GM21390 (cell line): Measurements from ENCODE around the gene PIGU.

Source experiments
- ATAC-seq: cut with Tn5 transposase; IDR thresholded peaks from one replicate; pipeline ENCODE4 v1.9.1; 2021; ENCODE audit not compliant: unreplicated experiment

PIGU gene

DNA sequence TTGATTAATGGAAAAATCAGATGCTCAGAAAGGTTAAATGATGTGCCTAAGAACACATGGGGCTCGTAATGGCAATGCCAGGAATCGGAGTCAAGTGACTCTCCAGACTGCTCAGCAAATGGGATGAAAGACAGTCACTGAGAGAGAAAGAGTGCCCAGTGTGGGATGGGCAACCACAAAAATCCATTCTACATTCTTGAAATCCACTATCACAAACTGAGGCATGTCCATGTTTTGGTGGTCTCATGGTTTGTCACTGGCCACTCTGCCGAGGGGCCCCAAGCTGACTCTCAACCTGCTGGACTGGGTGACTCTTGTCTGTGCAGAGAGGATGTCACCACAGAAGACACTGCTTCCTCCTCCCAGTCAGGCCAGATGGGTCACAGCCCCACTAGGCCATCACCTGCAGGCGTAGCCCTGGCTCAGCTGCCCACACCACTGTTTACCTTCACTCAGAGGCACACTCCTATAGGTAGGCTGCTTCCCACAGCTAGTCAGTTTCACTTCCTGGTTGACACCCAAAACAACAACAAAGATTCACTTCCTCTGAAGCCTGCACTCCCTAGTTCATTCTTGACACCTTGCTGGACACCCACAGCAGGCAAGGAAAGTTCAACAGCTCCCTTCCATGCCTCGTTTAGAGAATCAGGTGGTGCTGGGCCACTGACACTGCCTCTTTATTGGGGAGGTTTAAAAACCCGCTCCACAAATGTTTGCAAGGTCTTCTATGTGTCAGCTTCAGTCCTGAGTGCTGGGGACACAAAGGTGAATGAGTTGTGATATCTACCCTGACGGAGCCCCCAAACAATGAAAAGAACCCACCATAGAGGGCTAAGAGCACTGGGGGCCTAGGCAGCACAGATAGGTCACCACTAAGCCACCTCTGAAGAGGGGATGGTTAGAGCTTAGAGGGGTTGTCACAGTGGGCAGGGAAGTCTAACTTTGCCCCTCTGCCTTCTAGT lies 96.6 kb downstream of the PIGU start:
- peak; percentile 70 for ATAC-seq

DNA sequence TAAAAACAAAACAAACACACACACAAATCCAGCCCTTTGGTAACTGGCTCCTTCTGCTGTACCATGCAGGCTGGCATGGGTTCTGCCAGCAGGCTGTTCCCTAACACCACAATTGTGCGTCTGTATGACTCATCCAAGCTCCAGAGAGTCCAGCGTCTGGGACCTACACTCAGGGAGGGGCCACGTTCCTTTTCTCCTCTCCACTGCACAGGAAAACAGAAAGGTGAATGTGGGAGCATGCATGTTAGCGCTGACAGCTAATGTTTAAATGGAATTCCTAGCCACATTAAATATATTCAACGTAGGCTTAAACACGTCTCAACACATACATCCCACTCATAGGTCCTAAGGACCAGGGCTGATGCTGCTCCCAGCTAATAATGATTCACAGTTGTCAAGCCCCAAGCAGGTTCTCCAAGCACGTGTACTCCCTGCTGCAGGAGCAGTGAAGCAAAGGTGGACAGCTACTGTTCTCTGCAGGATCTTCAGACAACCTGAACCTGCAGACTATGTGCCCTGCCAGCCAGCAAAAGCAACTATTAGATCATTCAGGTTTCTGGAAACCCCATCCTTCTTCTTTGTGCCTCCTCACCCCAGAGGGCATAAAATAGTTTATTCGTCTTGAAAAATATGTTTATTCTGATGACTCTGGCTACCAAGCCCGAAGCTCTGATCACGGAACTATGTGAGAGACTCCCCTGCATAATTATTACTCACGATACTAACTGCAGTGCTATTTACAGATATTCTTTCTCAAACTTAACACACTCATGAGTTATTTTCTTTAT lies 97.5 kb downstream of the PIGU start:
- ATAC-seq, result no peak

DNA sequence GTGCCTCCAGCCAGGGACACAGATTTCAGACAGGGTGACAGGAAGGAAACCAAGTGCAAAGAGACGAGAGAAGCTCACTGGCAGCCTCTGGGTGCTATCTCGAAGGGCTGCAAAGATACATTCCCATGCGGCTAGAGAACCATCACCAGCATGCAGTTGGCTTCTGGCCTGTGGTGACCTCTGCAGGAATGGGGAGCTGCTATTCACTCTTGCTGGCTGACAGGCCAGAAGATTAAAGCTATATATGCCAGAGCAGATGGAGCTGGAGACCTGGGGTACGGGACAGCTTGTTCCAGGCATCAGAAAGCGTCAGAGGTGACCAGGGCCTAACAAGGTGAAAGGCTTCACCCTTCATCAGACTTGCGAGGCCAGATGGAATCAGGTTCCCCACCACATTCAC lies 98.4 kb downstream of the PIGU start:
- no peak for ATAC-seq

DNA sequence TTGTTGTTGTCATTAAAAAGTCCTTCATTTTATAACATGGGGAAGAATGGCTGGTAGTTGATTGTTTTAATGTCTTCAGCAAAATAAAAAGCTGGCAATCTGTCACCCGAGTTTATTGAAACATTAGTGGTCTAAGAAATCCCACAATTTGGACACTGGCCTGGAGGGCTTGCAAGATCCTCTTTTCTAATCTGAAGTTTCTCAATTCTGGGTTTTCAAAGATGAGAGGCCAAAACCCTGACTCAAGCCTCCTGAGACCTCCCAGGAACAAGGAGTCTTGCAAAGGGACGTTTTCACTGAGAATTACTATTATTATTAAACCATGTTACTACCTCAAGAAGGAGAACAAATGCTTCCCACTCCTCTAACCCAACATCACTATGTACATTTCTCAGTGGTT lies 98.9 kb downstream of the PIGU start:
- no peak for ATAC-seq

DNA sequence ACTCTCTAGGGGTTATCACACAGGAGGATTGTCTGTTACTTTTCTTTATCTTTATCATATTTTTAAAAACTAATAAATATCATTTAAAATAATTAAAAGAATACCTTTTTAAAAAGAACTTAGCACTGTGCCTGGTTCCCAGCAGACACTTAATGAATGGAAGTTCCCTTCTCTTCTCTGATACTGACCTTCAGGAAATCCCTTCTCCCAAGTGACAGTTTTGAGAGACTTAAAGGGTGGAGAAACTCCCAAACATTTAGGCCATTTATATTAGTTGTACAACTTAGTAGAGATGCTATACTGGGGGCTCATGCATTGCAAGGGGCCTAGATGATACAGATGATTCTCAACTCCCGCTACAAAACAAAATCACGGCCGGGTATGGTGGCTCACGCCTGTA lies 99.8 kb downstream of the PIGU start:
- ATAC-seq, result no peak

DNA sequence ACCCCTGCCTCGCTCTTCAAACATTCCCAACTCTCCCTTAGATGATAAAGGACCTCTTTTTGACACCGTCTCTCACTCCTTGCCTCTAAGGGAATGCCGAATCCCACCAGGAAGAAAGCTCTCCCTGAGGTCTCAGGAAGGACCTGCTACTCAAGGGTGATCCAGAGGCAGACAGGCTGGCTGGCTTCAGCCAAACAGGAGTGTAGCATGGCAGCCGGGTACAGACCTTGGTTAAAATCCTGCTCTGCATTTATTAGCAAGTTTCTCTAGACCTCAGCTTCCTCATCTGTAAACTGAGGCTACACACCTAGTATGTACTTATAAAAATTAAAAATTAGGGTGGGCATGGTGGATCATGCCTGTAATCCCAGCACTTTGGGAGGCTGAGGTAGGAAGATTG lies 101.1 kb downstream of the PIGU start:
- no peak for ATAC-seq

DNA sequence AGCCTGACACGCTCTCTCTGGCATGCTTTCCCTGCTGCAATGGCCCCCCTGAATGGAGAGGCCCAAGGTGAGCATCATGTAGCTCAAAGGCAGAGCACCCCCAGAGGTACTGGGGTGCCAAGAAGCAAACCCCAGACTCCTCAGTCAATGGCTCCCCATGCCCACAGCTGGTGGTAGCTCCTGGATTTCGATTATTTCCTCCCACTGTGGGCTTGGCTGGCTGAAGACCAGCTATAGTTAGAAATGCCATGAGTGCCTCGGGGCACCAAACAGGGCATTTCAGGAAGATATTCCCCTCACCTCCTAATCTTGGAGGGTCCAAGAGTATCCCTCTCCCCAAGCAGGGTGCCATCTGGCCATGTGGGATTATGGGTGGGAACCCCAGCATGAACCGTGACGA lies 101.6 kb downstream of the PIGU start:
- no peak for ATAC-seq

DNA sequence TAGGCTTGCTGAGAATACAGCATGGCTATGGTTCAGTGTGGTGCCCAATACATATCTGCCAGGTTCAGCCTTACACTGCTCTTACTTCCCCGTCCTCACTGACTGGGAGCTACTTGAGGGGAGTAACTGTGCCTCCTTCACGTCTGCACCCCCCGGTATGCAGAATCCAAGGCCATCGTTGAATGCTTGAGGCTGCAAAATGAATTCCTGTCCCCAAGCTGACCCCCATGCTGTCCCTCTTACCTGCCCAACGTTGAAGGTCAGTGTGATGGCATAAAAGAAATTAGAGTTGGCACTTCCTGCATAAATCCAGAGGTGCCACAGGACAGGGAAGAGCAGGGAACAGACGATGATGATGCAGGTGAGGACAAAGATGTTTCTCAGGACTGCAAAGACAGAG lies 102.0 kb downstream of the PIGU start:
- ATAC-seq, result no peak

DNA sequence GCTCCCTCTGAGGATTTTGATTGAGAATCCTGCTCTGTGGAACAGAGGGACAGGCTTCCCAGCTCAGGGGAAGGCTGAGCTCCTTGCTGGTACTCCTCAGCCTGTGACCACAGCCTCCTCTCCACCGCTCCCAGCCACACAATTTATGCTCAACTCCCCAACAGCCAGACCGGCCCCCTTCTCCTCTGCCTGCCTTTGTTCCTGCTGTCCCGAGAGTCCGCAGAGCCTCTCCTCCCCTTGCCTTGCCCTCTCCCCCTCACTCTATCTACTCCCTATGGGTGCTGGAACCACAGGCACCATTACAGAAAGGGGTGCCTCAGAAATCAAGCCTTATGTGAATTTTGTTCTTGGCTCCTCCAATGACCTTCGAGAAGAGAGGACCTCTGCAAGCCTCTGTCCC lies 102.5 kb downstream of the PIGU start:
- ATAC-seq, result no peak

DNA sequence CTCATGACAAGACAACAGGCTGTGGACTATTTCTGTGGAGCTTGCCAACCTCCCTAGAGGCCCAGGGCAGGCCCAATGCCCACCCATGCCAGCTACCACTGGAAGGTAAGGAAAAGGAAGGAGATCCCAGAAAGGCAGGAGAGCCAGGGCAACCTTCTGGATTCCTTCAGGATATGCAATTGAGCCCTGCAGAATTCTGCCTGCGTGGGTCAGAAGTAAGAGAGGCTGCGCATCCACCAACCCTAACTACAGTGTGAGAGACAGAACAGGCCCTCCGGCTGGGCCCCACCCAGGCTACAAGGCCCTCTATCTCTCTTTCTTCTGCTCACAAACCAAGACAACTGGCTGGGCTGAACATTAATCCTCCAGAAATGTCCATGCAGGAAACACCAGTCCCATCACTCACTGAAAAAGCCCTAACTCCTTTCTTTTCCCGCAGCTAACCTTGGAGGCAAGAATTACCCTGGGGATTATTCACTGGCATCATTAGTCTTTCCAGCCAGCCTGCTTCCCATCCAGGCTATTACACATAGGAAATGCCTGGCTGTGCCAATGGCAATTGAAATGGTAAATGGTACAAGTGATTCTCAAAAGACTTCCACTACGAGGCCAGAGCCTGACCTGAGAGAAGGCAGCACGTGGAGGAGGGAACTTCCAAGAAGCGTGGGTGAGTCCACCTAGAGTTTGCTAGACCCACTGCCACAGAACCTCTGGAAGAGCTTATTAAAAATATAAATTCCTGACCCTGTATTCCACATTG lies 103.2 kb downstream of the PIGU start:
- no peak for ATAC-seq

DNA sequence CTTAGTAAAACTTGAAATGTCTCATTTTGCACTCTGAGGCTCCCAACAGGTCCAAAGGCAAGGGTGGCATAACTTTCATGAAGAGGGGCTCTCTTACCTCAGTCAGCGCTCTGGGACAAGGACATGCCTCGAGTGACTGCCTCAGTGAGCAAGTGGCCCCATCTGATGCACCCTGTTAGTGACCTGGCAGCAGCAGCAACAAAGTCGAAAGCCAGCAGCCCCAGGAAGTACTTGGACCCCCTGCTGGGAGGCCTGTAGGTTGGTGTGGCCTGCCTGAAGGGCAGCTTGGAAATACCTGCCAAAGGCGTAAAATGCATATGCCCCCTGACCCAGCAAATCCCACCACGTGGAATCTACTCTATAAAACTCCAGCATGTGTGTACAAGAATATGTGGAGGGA lies 105.1 kb downstream of the PIGU start:
- no peak for ATAC-seq

DNA sequence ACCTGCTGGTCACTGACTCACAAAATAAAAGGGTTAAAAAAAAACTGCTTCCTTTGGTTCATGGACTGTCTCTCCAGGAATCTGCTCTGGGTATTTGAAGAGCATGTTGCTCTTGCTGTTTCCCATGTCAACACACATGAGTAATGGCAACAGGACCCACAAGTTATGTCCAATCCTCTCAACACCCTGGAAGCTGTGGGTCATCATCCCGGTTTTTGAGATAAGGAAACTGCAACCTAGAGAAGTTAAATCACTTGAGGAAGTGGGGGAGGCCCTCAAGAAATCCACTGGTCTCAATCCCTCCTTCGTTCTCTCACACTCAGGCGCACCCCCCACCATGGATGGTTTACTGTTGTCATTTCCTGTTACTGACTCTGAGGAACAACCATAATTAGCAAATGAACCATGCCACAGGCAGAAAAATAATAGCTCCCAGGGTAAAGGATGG lies 106.0 kb downstream of the PIGU start:
- ATAC-seq, result no peak

DNA sequence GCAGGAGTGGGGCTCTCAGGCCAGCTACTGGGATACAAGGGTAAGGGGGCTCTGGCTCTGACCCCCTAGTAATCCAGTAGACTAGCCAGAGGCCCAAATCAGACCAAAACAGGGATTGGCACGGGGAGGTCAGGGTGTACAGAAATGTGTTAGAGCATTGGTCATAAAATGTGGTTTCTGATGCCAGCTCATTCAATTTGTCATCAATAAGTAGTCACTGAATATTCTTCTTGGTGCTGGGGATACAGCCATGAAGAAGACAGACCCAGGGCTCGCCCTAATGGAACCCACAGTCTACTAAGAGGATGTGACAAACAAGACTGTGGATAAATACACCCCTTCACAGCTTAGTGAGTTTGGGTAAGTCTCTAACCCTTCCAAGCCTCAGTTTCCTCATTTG lies 107.3 kb downstream of the PIGU start:
- ATAC-seq, result no peak

DNA sequence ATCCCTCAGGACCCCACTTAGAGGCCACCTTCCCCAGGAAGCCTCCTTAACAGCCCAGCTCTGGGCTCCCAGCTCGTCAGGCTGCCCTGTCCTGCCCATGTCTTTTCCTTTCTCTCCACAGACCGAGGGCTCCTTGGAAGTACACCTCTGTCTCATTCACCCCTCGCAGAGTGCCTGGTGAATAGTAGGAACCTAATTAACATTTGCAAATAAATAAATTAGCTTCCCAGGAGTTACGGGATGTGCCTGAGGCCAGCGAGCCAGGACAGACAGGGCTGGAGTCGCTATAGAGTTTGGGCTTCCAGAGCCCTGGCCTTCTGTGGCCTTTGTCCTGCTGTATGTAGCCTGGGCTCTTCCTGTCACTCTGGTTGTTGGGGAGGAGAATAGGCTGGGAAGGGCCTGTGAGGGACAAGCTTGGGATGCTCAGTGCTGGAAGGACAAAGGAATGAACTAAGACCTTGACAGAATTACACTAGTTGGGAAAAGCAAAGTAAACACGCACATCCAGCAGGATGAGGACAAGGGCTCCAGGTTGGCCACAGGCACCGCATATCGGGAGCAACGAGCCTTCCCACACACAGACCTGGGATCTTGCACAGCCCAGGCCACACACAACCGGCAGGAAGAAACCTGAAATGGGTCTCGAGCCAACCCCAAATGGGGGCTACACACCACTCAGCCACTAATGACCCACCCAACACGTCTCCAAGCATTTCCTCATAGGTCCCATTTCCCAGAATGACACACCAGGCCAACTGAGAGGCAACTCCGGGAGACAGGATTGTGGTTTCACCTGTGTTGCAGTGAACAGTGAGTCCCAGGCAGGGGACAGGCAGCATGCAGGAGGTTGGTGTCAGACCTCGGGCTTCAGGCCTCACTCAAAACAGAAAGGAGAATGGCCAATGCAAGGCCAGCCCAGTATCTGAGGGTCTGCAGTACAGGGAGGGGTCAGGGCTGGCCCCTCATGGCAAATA lies 108.7 kb downstream of the PIGU start:
- ATAC-seq, result no peak

DNA sequence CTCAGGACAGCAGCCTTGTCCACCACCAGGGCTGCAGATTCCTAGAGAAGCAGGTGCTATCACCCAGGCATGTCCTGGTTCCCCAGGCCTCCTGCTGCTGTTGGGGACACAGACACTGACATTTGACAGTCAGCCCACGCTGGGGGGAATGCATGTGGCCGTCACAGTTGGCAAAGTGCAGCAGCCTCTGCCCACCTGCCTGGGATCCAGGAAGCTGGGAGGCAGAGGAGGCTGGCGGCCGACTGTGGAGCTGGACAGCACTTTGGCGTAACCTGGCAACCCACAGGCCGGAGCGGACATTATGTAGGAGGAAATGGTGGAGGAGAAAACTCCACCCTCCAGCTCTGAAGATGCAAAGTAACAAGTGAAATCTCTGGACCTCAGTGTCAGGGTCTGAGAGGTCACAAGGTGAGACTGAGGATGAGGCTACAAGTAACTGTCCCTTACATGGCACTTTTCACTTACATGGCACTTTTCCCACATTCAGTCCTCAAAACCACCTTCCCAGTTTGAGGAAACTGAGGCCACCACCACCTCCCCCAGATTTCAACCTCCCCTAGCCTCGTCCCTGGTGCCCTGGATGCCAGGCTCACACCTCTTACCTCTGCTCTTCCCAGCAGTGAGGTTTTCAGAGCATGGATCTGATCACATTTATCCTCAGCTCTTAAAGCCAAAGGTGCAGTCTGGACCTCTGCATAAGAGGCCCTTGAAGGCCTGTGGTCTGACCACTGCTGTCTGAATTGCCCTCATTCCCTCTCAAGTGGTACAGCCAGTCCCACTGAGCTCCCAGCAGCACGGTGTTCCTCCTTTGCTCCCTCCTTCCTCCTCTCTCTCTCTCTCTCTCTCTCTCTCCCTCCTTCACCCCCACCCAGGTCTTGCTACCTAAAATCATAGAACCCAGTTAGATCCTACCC lies 109.7 kb downstream of the PIGU start:
- ATAC-seq, result no peak

DNA sequence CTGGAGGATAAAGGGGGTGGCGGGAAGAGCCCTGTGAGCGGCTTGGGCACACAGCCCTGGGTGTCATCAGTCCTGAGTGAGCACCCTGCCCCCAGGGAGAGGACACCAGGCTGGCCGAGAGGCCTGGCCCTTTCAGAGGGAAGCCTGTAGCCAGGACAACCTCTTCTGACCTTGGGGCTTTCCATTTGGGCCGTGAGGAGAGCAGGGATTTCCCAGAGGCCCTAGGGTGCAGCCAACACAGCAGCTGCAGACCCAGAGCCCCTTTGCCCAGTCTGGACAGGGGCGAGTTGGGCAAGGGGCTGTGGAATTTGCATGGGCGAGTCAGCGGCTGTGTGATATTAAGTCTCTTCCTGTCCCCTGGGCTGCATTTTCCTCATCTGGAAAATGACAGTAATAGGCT lies 112.1 kb downstream of the PIGU start:
- no peak for ATAC-seq

DNA sequence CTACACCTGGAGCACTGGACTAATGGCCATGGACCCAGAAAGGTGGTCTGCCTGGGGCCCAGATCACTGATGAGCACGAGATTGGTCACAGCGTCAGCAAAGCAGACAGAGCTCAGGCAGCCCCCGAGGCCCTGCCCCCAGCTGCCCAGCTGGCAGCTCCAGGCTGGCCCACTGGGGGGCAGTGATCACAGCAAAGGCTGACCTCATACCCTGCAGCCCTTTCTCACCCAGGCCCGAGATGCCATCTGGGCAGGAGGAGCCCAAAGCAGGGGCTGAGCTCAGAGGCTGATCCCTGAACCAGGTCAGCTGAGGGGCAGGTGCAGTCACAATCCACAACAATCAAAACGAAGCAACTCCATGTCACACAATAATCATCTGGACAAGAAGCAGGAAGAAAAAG lies 114.3 kb downstream of the PIGU start:
- no peak for ATAC-seq

DNA sequence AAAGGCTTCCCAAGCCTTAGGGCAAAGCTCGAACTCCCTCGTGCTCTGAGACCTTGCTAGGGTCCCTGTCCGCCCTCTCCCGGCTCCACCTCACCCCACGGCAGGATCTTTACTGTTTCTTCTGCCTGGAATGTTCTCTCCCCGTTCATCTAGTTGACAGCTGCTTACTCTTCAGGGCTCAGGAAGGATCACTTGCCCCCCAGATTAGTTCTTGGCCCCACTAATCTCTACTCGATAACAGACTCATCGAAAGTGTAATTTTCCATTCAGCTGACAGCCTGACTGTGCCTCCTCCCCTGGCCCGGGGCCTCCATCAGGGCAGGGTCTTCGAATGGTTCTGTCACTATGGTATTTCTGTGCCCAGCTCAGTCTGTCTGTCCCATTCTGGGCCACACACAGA lies 115.2 kb downstream of the PIGU start:
- ATAC-seq, result no peak

DNA sequence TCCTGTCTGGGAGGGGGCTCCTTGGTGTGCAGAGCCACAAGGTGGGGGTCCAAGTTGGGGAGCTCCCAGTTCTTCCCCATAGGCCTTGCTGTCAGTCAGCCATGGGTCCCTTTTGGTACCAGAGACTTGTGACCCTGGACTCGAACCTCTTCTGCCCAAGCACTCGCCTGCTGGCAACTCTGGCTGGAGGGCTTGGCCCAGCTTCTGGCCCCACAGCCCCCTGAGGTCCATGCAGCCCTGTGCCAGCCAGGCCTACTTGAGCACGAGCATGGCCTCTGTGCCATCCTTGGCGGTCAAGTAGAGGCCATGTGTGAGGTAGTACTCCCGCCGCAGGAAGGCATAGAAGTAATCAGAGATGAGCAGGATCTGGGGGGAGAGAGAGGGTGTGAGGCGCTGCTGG lies 116.3 kb downstream of the PIGU start:
- no peak for ATAC-seq
